ENCODE data around the gene CATSPERZ. TPM values are rescaled to one million over a fixed set of nuclear protein-coding genes. Genes with fewer than 3 reads are reported as not detected.

The CATSPERZ gene
- total and polyA plus RNA-seq, 2 of the 13 experiments (the other 11 are each of a cell fraction or from before 2014, with no cell fraction given), result 0.22 to 0.48 TPM

DNA sequence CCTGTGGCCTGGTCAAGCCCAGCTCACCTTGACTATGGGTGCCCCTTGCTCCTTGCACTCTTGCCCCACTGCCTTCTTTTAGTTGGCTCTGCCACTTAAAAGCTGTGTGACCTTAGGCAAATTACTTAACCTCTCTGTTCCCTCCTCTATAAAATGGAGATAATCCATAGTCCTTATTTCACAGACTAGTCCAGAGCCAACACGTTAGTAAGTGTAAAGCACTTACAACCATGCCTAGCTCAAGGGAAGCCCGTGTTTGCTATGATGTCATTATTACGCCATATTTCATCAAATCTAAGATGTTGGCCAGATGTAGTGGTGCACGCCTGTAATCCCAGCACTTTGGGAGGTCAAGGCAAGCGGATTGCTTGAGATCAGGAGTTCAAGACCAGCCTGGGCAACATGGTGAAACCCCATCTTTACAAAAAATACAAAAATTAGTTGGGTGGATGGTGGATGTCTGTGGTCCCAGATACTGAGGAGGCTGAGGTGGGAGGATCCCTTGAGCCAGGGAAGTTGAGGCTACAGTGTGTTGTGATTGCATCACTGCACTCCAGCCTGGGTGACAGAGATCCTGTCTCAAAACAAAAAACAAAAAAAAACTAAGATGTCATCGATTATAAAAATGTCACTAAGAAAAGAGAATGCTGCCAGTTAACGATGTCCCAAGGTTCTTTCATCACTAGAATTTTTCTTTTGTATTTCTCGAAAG is 37.5 kb downstream of the CATSPERZ start (continued):
- TF ChIP-seq ZNF280B (CRISPR knock-in tag; IDR thresholded peaks at IDR 0.05; ENCODE audit: borderline replicate concordance) (no peak), ZMYM3 (CRISPR knock-in tag; IDR thresholded peaks at IDR 0.05) (peak; percentile 65; the same call in 1 of the 2 replicates), ZNF562 (CRISPR knock-in tag; IDR thresholded peaks at IDR 0.05; ENCODE audit: borderline replicate concordance) (no peak), TERF1 (CRISPR knock-in tag; IDR thresholded peaks at IDR 0.05) (no peak), ZNF841 (CRISPR knock-in tag; IDR thresholded peaks at IDR 0.05; ENCODE audit: borderline replicate concordance) (no peak), SIX4 (CRISPR knock-in tag; IDR thresholded peaks at IDR 0.05) (no peak), ATF7 (IDR thresholded peaks at IDR 0.05) (peak; percentile 88), ATF7 (CRISPR knock-in tag; IDR thresholded peaks at IDR 0.05) (no peak), CREB1 (IDR thresholded peaks at IDR 0.05) (no peak), CREB1 (CRISPR knock-in tag; IDR thresholded peaks at IDR 0.05) (no peak), ZNF3 (CRISPR knock-in tag; IDR thresholded peaks at IDR 0.05) (no peak), PRDM10 (CRISPR knock-in tag; IDR thresholded peaks at IDR 0.05; ENCODE audit: low read depth) (no peak), PCBP1 (IDR thresholded peaks at IDR 0.05; ENCODE audit: borderline replicate concordance, low read depth, low read length) (no peak), SKIL (CRISPR knock-in tag; IDR thresholded peaks at IDR 0.05; ENCODE audit: borderline replicate concordance) (no peak), CHD2 (IDR thresholded peaks at IDR 0.05; ENCODE audit: low read depth, low read length) (no peak)
- TF ChIP-seq, protein P1, sequence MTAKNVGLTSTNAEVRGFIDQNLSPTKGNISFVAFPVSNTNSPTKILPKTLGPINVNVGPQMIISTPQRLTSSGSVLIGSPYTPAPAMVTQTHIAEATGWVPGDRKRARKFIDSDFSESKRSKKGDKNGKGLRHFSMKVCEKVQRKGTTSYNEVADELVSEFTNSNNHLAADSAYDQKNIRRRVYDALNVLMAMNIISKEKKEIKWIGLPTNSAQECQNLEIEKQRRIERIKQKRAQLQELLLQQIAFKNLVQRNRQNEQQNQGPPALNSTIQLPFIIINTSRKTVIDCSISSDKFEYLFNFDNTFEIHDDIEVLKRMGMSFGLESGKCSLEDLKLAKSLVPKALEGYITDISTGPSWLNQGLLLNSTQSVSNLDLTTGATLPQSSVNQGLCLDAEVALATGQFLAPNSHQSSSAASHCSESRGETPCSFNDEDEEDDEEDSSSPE (CRISPR knock-in tag; IDR thresholded peaks at IDR 0.05), result no peak
- TF ChIP-seq, protein P2, sequence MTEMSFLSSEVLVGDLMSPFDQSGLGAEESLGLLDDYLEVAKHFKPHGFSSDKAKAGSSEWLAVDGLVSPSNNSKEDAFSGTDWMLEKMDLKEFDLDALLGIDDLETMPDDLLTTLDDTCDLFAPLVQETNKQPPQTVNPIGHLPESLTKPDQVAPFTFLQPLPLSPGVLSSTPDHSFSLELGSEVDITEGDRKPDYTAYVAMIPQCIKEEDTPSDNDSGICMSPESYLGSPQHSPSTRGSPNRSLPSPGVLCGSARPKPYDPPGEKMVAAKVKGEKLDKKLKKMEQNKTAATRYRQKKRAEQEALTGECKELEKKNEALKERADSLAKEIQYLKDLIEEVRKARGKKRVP (CRISPR knock-in tag; IDR thresholded peaks at IDR 0.05), result no peak
- TF ChIP-seq, protein P3, sequence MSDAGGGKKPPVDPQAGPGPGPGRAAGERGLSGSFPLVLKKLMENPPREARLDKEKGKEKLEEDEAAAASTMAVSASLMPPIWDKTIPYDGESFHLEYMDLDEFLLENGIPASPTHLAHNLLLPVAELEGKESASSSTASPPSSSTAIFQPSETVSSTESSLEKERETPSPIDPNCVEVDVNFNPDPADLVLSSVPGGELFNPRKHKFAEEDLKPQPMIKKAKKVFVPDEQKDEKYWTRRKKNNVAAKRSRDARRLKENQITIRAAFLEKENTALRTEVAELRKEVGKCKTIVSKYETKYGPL (CRISPR knock-in tag; IDR thresholded peaks at IDR 0.05), result no peak

Measured in HepG2 (cell line).